ENCODE results near the gene CCDC40. TPM values are rescaled to one million over a fixed set of nuclear protein-coding genes. Genes with fewer than 3 reads are reported as not detected.

CCDC40 gene
- total and polyA plus RNA-seq, 11 donors: 2.4 to 9.0 (median 5.9) TPM

DNA sequence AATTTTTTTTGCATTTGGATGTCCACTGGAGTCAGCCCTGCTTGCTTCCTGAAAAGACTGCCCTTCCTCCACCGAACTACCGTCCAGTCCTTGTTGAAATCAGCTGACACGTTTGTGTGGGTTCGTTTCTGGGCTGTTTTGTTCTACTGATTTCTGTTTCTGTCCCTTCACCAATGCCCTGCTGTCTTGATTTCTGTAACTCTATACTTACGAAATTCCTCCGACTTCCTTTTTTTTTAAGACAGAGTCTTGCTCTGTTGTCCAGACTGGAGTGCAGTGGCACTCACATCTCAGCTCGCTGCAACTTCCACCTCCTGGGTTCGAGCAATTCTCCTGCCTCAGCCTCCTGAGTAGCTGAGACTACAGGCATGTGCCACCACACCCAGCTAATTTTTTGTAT is 56.5 kb downstream of the CCDC40 start:
- no peak for TF ChIP-seq POLR2A (IDR thresholded peaks at IDR 0.05)
- TF ChIP-seq, protein P1, sequence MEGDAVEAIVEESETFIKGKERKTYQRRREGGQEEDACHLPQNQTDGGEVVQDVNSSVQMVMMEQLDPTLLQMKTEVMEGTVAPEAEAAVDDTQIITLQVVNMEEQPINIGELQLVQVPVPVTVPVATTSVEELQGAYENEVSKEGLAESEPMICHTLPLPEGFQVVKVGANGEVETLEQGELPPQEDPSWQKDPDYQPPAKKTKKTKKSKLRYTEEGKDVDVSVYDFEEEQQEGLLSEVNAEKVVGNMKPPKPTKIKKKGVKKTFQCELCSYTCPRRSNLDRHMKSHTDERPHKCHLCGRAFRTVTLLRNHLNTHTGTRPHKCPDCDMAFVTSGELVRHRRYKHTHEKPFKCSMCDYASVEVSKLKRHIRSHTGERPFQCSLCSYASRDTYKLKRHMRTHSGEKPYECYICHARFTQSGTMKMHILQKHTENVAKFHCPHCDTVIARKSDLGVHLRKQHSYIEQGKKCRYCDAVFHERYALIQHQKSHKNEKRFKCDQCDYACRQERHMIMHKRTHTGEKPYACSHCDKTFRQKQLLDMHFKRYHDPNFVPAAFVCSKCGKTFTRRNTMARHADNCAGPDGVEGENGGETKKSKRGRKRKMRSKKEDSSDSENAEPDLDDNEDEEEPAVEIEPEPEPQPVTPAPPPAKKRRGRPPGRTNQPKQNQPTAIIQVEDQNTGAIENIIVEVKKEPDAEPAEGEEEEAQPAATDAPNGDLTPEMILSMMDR (IDR thresholded peaks at IDR 0.05): no peak
- intact Hi-C loops (cut with DNase I): no loop called here
- Histone ChIP-seq H3K36me3 (no peaks in the 10 kb centered on the region), H3K27ac (peak overlapping the region in 2 of 12 donors; percentile 43 to 91), H3K4me1 (peaks cover 0 to 7% (median 0%) of the 10 kb centered on the region in 12 donors), H3K4me3 (no peak overlapping the region), H3K27me3 (no peaks in the 10 kb centered on the region), H3K9me3 (no peaks in the 10 kb centered on the region)
- ATAC-seq: peak; percentile 39 to 74 (median 62)
- no peak for DNase-seq
- 64 to 80% (median 73%) methylated on average over 8 of the region's 8 CpGs for WGBS, 4 donors

DNA sequence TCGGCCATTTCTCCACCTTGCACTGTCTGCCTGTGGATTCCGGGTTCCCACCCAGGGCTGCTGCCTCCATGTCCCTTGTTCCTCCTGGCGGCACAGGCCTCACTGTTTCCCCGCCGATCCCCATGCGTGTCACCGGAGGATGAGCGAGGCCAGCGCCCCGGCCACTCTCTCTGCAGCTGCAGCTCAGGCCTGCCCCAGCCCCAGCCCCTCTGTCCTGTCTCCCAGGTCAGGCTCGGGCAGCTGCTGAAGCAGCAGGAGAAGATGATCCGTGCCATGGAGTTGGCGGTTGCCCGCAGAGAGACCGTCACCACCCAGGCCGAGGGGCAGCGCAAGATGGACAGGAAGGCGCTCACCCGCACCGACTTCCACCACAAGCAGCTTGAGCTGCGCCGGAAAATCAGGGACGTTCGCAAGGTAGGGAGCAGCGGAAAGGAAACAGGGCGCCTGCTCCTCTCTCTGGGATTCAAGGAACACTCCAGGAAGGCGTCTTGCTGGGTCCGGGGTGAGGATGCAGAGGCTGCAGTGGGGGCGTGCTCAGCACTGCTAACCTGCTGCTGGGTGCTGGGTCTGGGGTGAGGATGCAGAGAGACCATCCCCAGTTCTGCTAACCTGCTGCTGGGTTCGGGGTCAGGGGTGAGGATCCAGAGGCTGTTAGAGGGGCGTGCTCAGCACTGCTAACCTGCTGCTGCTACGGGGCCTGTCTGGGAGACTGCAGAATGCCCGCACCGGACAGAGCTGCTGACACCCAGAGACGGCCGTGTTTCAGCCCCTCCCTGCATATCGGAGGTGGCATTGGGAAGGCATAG is 58.8 kb downstream of the CCDC40 start:
- DNase-seq (peak in 1 of 5 donors; percentile 53), ATAC-seq (no peak)
- Histone ChIP-seq H3K9me3 (no peaks in the 10 kb centered on the region), H3K27ac (no peak overlapping the region), H3K4me3 (no peak overlapping the region), H3K27me3 (no peaks in the 10 kb centered on the region), H3K4me1 (peaks cover 0 to 9% (median 0%) of the 10 kb centered on the region in 12 donors), H3K36me3 (no peaks in the 10 kb centered on the region)
- intact Hi-C loops (cut with DNase I): no loop called here
- TF ChIP-seq POLR2A (IDR thresholded peaks at IDR 0.05): no peak
- TF ChIP-seq, protein P1 (IDR thresholded peaks at IDR 0.05): no peak
- 81 to 86% (median 83%) methylated on average over 31 to 37 of the region's 37 CpGs for WGBS, 4 donors

DNA sequence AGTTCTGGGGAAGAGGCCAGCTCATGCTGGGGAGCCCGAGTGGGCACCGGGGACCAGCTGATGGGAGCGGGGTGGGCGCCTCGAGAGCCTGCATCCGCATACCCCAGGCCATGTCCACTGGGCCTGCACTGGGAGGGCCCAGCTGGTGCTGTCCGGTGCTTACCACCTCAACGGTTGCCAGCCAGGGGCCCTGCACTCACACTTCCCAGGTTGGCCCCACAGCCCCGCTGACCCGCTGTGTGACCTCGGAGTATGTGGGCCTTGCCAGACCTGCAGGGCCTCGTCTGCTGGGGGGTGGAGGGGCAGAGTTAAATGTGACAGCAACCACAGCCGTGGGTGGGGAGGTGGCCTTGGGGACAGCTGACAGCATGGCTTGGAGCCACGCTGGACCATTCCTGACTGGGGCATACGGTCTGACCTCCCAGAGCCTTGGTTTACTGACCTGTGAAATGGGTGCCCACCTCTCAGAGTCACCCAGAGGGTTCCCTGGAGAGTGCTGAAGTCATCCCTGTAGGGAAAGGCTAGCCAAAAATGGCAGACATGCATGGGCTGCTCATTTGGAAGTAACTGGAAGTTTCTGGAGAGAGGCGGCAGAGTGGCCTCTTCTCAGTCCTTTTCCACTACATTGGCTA is 59.5 kb downstream of the CCDC40 start:
- Histone ChIP-seq H3K9me3 (no peaks in the 10 kb centered on the region), H3K4me1 (peaks cover 0 to 16% (median 0%) of the 10 kb centered on the region in 12 donors), H3K27ac (no peak overlapping the region), H3K4me3 (no peak overlapping the region), H3K36me3 (no peaks in the 10 kb centered on the region), H3K27me3 (no peaks in the 10 kb centered on the region)
- 84 to 88% (median 85%) methylated on average over 7 to 16 of the region's 16 CpGs for WGBS, 4 donors
- DNase-seq: no peak
- no peak for ATAC-seq
- TF ChIP-seq POLR2A (IDR thresholded peaks at IDR 0.05): no peak
- TF ChIP-seq, protein P1 (IDR thresholded peaks at IDR 0.05): no peak
- intact Hi-C loops (cut with DNase I): no loop called here

DNA sequence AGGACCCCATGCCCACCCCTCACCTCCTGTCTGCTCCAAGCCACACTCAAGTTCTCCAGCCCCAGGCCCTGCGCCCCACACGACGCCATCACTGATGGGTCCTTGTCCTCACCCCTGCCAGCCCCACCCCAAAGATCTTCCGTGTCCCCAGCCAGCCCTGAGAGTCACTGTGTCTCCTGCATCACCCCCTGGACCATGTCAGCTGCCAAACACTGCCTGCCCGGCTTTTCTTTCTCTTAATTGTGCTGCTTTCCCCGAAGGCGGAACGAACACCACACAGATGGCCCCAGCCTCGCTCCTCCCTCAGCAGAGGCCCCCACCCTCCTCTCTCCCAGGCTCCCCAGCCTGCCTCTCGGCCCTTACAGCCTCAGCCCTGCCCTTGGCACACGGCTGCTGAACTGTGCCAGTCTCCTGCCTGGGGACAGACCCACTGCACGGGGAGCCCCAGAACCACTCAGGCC is 60.1 kb downstream of the CCDC40 start:
- no peaks in the 10 kb centered on the region for H3K36me3 ChIP-seq
- no peaks in the 10 kb centered on the region for H3K27me3 ChIP-seq
- ATAC-seq: no peak
- no peak for DNase-seq
- intact Hi-C loops (cut with DNase I): no loop called here
- WGBS, 4 donors: 83 to 92% (median 88%) methylated on average over 12 of the region's 12 CpGs
- TF ChIP-seq POLR2A (IDR thresholded peaks at IDR 0.05): no peak
- TF ChIP-seq, protein P1 (IDR thresholded peaks at IDR 0.05): no peak
- H3K4me3 ChIP-seq: no peak overlapping the region
- H3K9me3 ChIP-seq: no peaks in the 10 kb centered on the region
- peaks cover 0 to 18% (median 0%) of the 10 kb centered on the region in 12 donors for H3K4me1 ChIP-seq
- no peak overlapping the region for H3K27ac ChIP-seq

Data from heart left ventricle (tissue), 16 donors.